IMR-90 (cell line): ENCODE measurements around the gene METTL15. TPM values are rescaled to one million over a fixed set of nuclear protein-coding genes. Genes with fewer than 3 reads are reported as not detected.

ENCODE experiments used
- ATAC-seq: fragments of 200-7000 bp; cut with Tn5 transposase; 2 replicates; pipeline ENCODE4 v1.9.1; 2020; ENCODE audit warnings: low read depth, mild to moderate bottlenecking, moderate library complexity
- BruUV-seq: library from RNA; stranded (reverse); fragments of 400-500 nt; replicated peaks from 2 replicates; lab custom pipeline; 2021; lab: Mats Ljungman, UMichigan
- CTCF ChIA-PET: fragments of 300-600 bp; formaldehyde crosslinking; extraction: SDS; loops from one replicate; lab custom pipeline; 2021; ENCODE audit warnings: antibody characterized with exemption; lab: Yijun Ruan, JAX
- POLR2A ChIA-PET: fragments of 300-600 bp; sonication (Branson Sonifier 250); formaldehyde crosslinking; loops from one replicate; lab custom pipeline; 2022; ENCODE audit warnings: antibody characterized with exemption; ENCODE audit not compliant: unreplicated experiment; lab: Charles Lee
- DNase-seq: peaks from one replicate; pipeline ENCODE4 v3.0.0; 2013
- H2AFZ ChIP-seq: replicated peaks from 2 replicates; pipeline ENCODE3; 2013; ENCODE audit warnings: low read length, mild to moderate bottlenecking; ENCODE audit not compliant: poor library complexity
- H2AK5ac ChIP-seq: 2 replicates; pipeline ENCODE4 v1.6.1; 2013; ENCODE audit warnings: low read depth, low read length, inconsistent platforms
- H2AK9ac ChIP-seq: replicated peaks from 2 replicates; pipeline ENCODE3; 2013; ENCODE audit warnings: mild to moderate bottlenecking, low read depth, low read length, moderate library complexity; ENCODE audit not compliant: poor library complexity
- H2BK120ac ChIP-seq: 2 replicates; pipeline ENCODE4 v1.6.1; 2013; ENCODE audit warnings: low read depth, low read length, inconsistent platforms
- H2BK15ac ChIP-seq: 3 replicates; pipeline ENCODE4 v1.6.1; 2013; ENCODE audit warnings: low read depth, low read length, inconsistent platforms
- H2BK20ac ChIP-seq: 2 replicates; pipeline ENCODE4 v1.6.1; 2013; ENCODE audit warnings: low read depth, mild to moderate bottlenecking, inconsistent platforms, low read length, moderate library complexity
- H2BK5ac ChIP-seq: 2 replicates; pipeline ENCODE4 v1.6.1; 2013; ENCODE audit warnings: mild to moderate bottlenecking, low read depth, low read length, inconsistent platforms; ENCODE audit not compliant: poor library complexity, severe bottlenecking
- H3K14ac ChIP-seq: replicated peaks from 2 replicates; pipeline ENCODE4 v1.6.1; 2013; ENCODE audit warnings: low read depth, low read length, inconsistent platforms
- H3K18ac ChIP-seq: 2 replicates; pipeline ENCODE4 v1.6.1; 2013; ENCODE audit warnings: low read depth, low read length, control low read depth
- H3K23ac ChIP-seq: 2 replicates; pipeline ENCODE4 v1.6.1; 2013; ENCODE audit warnings: low read depth, low read length, inconsistent platforms
- H3K27ac ChIP-seq: 2 replicates; pipeline ENCODE4 v1.5.1; 2013; ENCODE audit warnings: mild to moderate bottlenecking, control low read depth, low read length; ENCODE audit not compliant: insufficient read depth
- H3K27me3 ChIP-seq: 2 replicates; pipeline ENCODE4 v1.6.1; 2013; ENCODE audit warnings: low read length; ENCODE audit not compliant: control insufficient read depth, insufficient read depth
- H3K36me3 ChIP-seq: 2 replicates; pipeline ENCODE4 v1.6.1; 2013; ENCODE audit warnings: low read length, mixed read lengths; ENCODE audit not compliant: control insufficient read depth, insufficient read depth
- H3K4ac ChIP-seq: 2 replicates; pipeline ENCODE4 v1.6.1; 2013; ENCODE audit warnings: low read depth, low read length, inconsistent platforms
- H3K4me1 ChIP-seq: 2 replicates; pipeline ENCODE4 v1.6.1; 2013; ENCODE audit warnings: low read length, mixed read lengths; ENCODE audit not compliant: control insufficient read depth, insufficient read depth
- H3K4me2 ChIP-seq: 2 replicates; pipeline ENCODE4 v1.6.1; 2013; ENCODE audit warnings: low read depth, mild to moderate bottlenecking, control low read depth, low read length, moderate library complexity
- H3K4me3 ChIP-seq: 2 replicates; pipeline ENCODE4 v1.5.1; 2013; ENCODE audit warnings: low read depth, mild to moderate bottlenecking, control low read depth, low read length, moderate library complexity; ENCODE audit not compliant: insufficient read depth
- H3K56ac ChIP-seq: 2 replicates; pipeline ENCODE4 v1.6.1; 2013; ENCODE audit warnings: low read length, inconsistent platforms; ENCODE audit not compliant: insufficient read depth; ENCODE audit errors: extremely low read depth
- H3K79me1 ChIP-seq, 2 experiments: 2 replicates each; pipeline ENCODE4 v1.6.1; 2013; ENCODE audit warnings: low read length in 2 of 2, inconsistent platforms in 1 of 2, low read depth in 1 of 2
- H3K9ac ChIP-seq: 2 replicates; pipeline ENCODE4 v1.6.1; 2013; ENCODE audit warnings: low read depth, low read length, control low read depth
- H3K9me1 ChIP-seq: 2 replicates; pipeline ENCODE4 v1.6.1; 2013; ENCODE audit warnings: low read length, inconsistent platforms; ENCODE audit not compliant: insufficient read depth
- H3K9me3 ChIP-seq: 2 replicates; pipeline ENCODE4 v1.6.1; 2013; ENCODE audit warnings: low read length; ENCODE audit not compliant: control insufficient read depth, insufficient read depth
- H4K20me1 ChIP-seq: 2 replicates; pipeline ENCODE4 v1.6.1; 2013; ENCODE audit warnings: low read length, inconsistent platforms; ENCODE audit not compliant: insufficient read depth
- H4K5ac ChIP-seq: 2 replicates; pipeline ENCODE4 v1.6.1; 2013; ENCODE audit warnings: mild to moderate bottlenecking, low read depth, low read length, control low read depth
- H4K8ac ChIP-seq, 2 experiments: 2 replicates each; pipeline ENCODE4 v1.6.1; 2013; ENCODE audit warnings: low read depth in 2 of 2, low read length in 2 of 2, control low read depth in 1 of 2, inconsistent platforms in 1 of 2
- H4K91ac ChIP-seq: 2 replicates; pipeline ENCODE4 v1.6.1; 2013; ENCODE audit warnings: low read depth, low read length, inconsistent platforms; ENCODE audit not compliant: insufficient read depth
- BHLHE40 ChIP-seq: fragments of 150-350 bp; IDR thresholded peaks from 2 replicates; pipeline ENCODE4 v1.6.1; 2016; ENCODE audit warnings: mild to moderate bottlenecking, low read depth, low read length
- CEBPB ChIP-seq: IDR thresholded peaks from 2 replicates; pipeline ENCODE4 v1.6.1; 2012; ENCODE audit warnings: low read depth, low read length, improper control_type of control experiment
- CHD1 ChIP-seq: IDR thresholded peaks from 2 replicates; pipeline ENCODE4 v1.6.1; 2012; ENCODE audit warnings: low read depth, low read length, improper control_type of control experiment
- CTCF ChIP-seq: conservative IDR thresholded peaks from 2 replicates; pipeline ENCODE4 v1.5.1; 2012; ENCODE audit warnings: mild to moderate bottlenecking, low read depth, low read length, improper control_type of control experiment
- ELK1 ChIP-seq: fragments of 150-350 bp; IDR thresholded peaks from 2 replicates; pipeline ENCODE4 v1.6.1; 2016; ENCODE audit warnings: low read depth, mild to moderate bottlenecking, low read length, moderate library complexity, borderline replicate concordance
- FOS ChIP-seq: fragments of 150-350 bp; IDR thresholded peaks from 2 replicates; pipeline ENCODE4 v1.6.1; 2016; ENCODE audit warnings: low read depth, low read length
- MAFK ChIP-seq: IDR thresholded peaks from 2 replicates; pipeline ENCODE4 v1.6.1; 2012; ENCODE audit warnings: low read depth, low read length, improper control_type of control experiment
- MAZ ChIP-seq: IDR thresholded peaks from 2 replicates; pipeline ENCODE4 v1.6.1; 2012; ENCODE audit warnings: low read depth, mild to moderate bottlenecking, low read length, improper control_type of control experiment, moderate library complexity, borderline replicate concordance
- MXI1 ChIP-seq: IDR thresholded peaks from 2 replicates; pipeline ENCODE4 v1.6.1; 2012; ENCODE audit warnings: low read depth, mild to moderate bottlenecking, low read length, moderate library complexity, borderline replicate concordance
- NFE2L2 ChIP-seq: fragments of 150-350 bp; IDR thresholded peaks from 2 replicates; pipeline ENCODE4 v1.6.1; 2016; ENCODE audit warnings: low read depth, mild to moderate bottlenecking, low read length
- POLR2A ChIP-seq: IDR thresholded peaks from 2 replicates; pipeline ENCODE4 v1.6.1; 2012; ENCODE audit warnings: mild to moderate bottlenecking, low read depth, low read length
- RAD21 ChIP-seq: IDR thresholded peaks from 2 replicates; pipeline ENCODE4 v1.6.1; 2012; ENCODE audit warnings: low read length, improper control_type of control experiment
- RCOR1 ChIP-seq: IDR thresholded peaks from 2 replicates; pipeline ENCODE4 v1.6.1; 2012; ENCODE audit warnings: mild to moderate bottlenecking, low read length, improper control_type of control experiment; ENCODE audit not compliant: insufficient replicate concordance
- RFX5 ChIP-seq: IDR thresholded peaks from 2 replicates; pipeline ENCODE4 v1.8.0; 2012; ENCODE audit warnings: low read depth, mild to moderate bottlenecking, low read length, moderate library complexity
- SMC3 ChIP-seq: fragments of 150-350 bp; IDR thresholded peaks from 2 replicates; pipeline ENCODE4 v1.6.1; 2016; ENCODE audit warnings: low read depth, mild to moderate bottlenecking, antibody characterized with exemption, low read length, moderate library complexity
- WGBS, 2 experiments: methylation state at CpG; one replicate each; pipeline versions ENCODE4 v1.1.5 to v1.1.7; 2013; ENCODE audit warnings: missing lambda C conversion rate in 2 of 2; ENCODE audit not compliant: insufficient read length in 1 of 2; ENCODE audit errors: extremely low coverage in 2 of 2; 5-methylcytosine and 5-hydroxymethylcytosine counted together
- dilution Hi-C: fragments of 300-500 bp; cut with HindIII; formaldehyde crosslinking; loops from one replicate; pipeline ENCODE4 v1.14.3; 2018; ENCODE audit warnings: low sequenced_read_pairs; ENCODE audit not compliant: unreplicated experiment
- in situ Hi-C: fragments of 300-500 bp; cut with MboI; formaldehyde crosslinking; loops from 3 replicates; pipeline ENCODE4 v1.14.3; 2019; ENCODE audit warnings: low sequenced_read_pairs, inconsistent platforms, mixed read lengths
- intact Hi-C: fragments of 100-400 bp; cut with micrococcal nuclease; formaldehyde crosslinking; loops from 2 replicates; pipeline ENCODE4 v1.10.0; 2022
- polyA plus RNA-seq, 3 experiments: library from polyadenylated mRNA; depleted of rRNA; stranded (reverse); fragments of >200 nt; gene quantifications; 2 replicates each; pipeline ENCODE4 v1.2.3, GENCODE V29; 2012; ENCODE audit warnings: low replicate concordance in 1 of 3
- total RNA-seq: library from RNA; depleted of rRNA; stranded (reverse); fragments of >200 nt; gene quantifications from 2 replicates; pipeline ENCODE4 v1.2.3, GENCODE V29; 2012
- TF ChIP-seq, protein P1 (sequence below): fragments of 150-350 bp; IDR thresholded peaks from 2 replicates; pipeline ENCODE4 v1.6.1; 2017; ENCODE audit warnings: mild to moderate bottlenecking, antibody characterized with exemption, low read length, low read depth

Gene METTL15
- total and polyA plus RNA-seq, 2 of the 4 experiments (the other 2 are of a cell fraction), result 6.5 to 30.5 TPM

DNA sequence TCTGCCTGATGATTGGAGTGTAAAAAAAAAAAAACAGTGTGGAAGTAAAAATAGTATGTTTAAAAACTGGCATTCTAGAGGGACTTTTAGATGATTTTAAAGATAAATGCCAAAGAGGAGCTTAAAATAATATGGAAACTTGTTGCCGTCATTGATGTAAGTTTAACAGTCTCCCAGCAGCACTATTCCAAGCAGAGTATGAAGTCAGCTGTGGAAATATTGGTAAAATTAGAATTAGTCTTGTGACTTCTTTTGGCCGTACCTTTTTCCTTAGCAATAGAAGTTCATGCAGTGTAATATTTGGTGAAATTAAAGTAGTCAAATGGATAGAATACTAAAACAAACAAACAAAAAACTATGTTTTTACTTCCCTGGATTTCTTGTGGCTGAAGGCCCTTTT, 134.9 kb downstream of the METTL15 start:
- in situ Hi-C loops (no loop called here), intact Hi-C loops (loop anchor here (10.0 kb wide), 1 partner anchor 1092 kb away; no protein-coding TSS in a partner anchor), dilution Hi-C loops (no loop called here)
- no peaks in the 10 kb centered on the region for H3K36me3 ChIP-seq
- no peak overlapping the region for H3K56ac ChIP-seq
- no peak overlapping the region for H2BK15ac ChIP-seq
- no peak overlapping the region for H4K91ac ChIP-seq
- H2AFZ ChIP-seq, result no peak overlapping the region
- ChIA-PET POLR2A (no interaction called here), CTCF (no interaction called here)
- no peak overlapping the region; the same call in 1 of the 2 replicates for H4K5ac ChIP-seq
- no TSS peak for BruUV-seq
- peaks cover 2% of the 10 kb centered on the region for H3K9me1 ChIP-seq
- no peak overlapping the region for H3K4me3 ChIP-seq
- no peak overlapping the region for H4K8ac ChIP-seq
- TF ChIP-seq CTCF (no peak), MXI1 (no peak), RFX5 (no peak), CHD1 (no peak), MAFK (no peak), RCOR1 (no peak), NFE2L2 (no peak), RAD21 (no peak), CEBPB (no peak), BHLHE40 (no peak), FOS (no peak), SMC3 (no peak), MAZ (no peak), ELK1 (no peak), POLR2A (no peak)
- TF ChIP-seq, protein P1, sequence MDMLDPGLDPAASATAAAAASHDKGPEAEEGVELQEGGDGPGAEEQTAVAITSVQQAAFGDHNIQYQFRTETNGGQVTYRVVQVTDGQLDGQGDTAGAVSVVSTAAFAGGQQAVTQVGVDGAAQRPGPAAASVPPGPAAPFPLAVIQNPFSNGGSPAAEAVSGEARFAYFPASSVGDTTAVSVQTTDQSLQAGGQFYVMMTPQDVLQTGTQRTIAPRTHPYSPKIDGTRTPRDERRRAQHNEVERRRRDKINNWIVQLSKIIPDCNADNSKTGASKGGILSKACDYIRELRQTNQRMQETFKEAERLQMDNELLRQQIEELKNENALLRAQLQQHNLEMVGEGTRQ, result no peak
- H2BK20ac ChIP-seq, result no peak overlapping the region
- H3K9me3 ChIP-seq, result no peaks in the 10 kb centered on the region; the same call in 1 of the 2 replicates
- no peak overlapping the region for H3K14ac ChIP-seq
- H4K20me1 ChIP-seq, result no peaks in the 10 kb centered on the region
- no peak overlapping the region for H2AK9ac ChIP-seq
- H3K4me2 ChIP-seq, result no peak overlapping the region
- no peak overlapping the region for H3K9ac ChIP-seq
- ATAC-seq (no peak), DNase-seq (no peak)
- H3K79me1 ChIP-seq, result peaks cover 4 to 22% of the 10 kb centered on the region in 2 experiments; a peak in 3 of 4 replicates
- no peak overlapping the region for H3K18ac ChIP-seq
- H2BK5ac ChIP-seq, result no peak overlapping the region
- H3K27me3 ChIP-seq, result no peaks in the 10 kb centered on the region
- no peak overlapping the region for H3K23ac ChIP-seq
- no CpG with 5 or more reads among the region's 2 CpGs for WGBS, 2 experiments
- H2AK5ac ChIP-seq, result no peak overlapping the region
- no peak overlapping the region for H3K27ac ChIP-seq
- no peaks in the 10 kb centered on the region; the same call in 1 of the 2 replicates for H3K4me1 ChIP-seq
- H3K4ac ChIP-seq, result no peak overlapping the region
- H2BK120ac ChIP-seq, result no peak overlapping the region
